Fibroblast of gingiva (primary cell): ENCODE results near the gene GMDS.

Experiments used
- DNase-seq: peaks from one replicate; pipeline ENCODE4 v3.0.0-alpha.2; 2011; ENCODE audit warnings: low read depth

The GMDS gene

GRCh38 chr6:2245103-2245876 lies at the start of gene GMDS:
TSS of gene GMDS (minus strand) at chr6:2245605.
- DNase-seq = peak; percentile 88

DNA sequence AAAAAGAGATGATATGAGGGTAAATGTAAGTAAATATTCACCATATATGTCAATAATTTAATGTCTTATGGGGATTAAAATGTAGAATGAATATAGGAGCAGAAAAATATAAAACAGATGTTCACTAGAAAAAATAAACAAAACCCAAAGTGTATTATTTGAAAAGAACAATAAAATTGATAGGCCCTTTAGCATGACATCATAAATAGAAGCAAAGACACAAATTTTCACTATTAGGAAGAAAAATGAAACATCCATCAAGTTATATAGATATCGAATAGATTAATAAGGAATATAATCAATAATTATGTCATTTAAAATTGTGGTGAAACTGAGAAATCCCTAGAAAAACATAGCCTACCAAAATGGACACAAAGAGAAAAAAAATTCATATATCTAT lies 40.1 kb upstream of the GMDS start:
- DNase-seq = no peak

- no peak for DNase-seq
These were observed 30.5 kb upstream of the GMDS start for GRCh38 chr6:2275892-2276242.

DNA sequence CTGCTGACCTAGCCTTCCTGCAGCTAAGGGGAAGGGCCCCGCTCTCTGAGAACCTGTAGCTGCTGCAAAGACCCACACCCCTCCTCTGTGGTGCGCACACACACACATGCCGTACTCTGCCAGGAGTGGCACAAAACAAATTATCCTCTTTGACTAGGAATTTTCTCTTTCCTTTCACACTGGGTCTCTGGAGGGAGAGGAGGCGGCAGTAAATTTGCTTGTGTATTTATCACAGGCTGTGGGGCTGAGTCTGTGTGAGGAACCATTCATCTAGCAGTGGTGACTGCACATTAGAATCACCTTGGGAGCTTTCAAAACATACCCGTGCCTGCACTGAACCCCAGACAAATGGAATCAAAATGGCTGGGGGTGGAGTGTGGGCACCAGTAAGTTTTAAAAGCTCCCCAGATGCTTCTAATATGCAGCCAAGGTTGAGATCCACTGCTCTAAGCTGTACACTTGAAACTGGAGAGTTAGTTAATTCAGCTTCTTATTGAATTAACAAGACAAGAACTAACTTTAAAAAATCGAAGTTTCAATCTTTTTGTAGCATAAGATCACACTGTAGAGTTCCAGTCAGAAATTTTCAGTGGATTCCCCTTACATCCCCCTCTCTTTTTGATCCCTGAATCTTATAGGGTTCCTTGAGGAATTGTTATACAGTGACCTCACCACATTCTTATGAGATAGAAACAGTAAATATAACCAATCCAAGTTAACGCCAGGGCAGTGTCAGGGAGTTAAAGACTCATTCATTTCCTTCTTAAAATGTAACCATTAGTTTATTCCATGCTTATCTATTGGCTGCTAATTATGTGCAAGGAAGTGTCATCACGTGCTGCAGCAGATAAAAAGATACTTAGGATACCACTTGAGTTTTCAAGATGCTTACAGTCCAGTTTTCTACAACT lies 29.8 kb upstream of the GMDS start:
- no peak for DNase-seq

- DNase-seq = no peak
These were observed 27.3 kb upstream of the GMDS start for GRCh38 chr6:2272696-2273095.

- DNase-seq = no peak
These were observed 24.6 kb upstream of the GMDS start for GRCh38 chr6:2270054-2270453.

DNA sequence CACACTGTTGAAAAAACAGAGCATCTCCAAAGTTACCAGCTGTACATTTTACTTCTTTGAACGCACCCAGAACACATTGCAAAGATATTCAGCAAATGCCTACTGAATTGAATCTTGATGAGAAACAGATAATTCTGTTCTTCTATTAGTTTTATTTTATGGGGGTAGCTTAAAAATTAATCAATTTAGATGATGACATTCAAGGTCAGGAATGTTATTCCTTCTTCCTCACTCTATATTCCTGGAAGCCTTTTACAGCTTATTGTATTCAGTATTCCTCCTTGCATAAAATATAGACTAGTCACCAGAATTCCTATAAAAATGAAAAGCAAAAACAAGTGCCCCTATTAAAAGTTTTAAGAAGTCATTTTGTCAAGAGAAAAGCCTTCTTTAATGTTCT lies 21.4 kb upstream of the GMDS start:
- DNase-seq = no peak

GRCh38 chr6:2266031-2266795 lies 20.8 kb upstream of the GMDS start:
- DNase-seq = no peak

DNA sequence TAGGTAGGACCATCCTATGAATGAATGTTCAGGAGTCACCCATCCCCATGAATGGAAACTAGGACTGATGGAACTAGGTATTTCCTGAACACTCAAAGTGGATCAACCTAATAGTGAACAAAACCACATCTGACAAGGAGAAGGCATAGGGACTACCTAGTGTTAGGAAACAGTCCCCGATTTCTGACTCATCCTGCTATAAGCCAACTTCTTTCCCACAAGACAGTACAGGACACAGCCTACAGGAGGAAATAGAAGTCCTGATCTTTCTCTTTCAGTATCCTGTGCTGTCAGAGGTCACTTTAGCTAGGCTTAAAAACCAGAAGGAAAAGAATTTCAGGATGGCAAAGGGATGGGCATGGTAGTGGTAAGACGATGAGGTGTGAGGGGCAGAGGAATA lies 19.5 kb upstream of the GMDS start:
- peak; percentile 26 for DNase-seq

DNA sequence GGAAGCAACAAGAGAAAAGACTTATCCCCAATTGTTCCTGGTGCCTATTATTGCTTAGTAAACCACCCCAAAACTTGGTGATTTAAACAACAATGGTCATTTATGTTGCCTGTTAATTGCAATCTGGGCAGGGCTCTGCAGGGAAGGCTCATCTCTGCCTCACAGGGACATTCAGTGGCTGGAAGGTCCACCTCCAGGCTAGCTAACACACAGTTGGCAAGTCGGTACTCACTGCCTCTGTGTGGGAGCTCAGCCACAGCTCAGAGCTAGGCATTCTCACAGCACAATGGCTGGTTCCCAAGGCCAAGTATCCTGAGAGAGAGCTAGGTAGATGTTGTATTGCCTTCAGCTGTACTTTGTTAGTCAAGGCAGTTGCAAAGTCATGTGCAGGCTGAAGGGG lies 18.5 kb upstream of the GMDS start:
- DNase-seq = no peak

DNA sequence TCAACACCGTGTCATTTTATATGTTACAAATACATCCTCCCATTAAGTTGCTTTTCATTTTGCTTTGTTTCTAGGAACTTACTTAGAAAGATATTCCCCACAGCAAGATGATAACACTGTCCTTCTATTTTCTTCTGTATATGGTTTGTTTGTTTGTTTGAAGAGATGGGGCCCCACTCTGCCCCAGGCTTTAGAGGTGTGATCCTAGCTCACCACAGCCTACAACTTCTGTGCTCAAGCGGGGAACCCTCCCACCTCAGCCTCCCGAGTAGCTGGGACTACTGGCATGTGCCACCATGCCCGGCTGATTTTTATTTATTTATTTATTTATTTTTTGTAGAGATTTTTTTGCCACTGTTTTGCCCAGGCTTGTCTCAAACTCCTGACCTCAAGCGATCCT lies 14.2 kb upstream of the GMDS start:
- DNase-seq = no peak

GRCh38 chr6:2259002-2259494 lies 13.6 kb upstream of the GMDS start:
- DNase-seq = no peak

GRCh38 chr6:2258112-2258511 lies 12.7 kb upstream of the GMDS start:
- no peak for DNase-seq

DNA sequence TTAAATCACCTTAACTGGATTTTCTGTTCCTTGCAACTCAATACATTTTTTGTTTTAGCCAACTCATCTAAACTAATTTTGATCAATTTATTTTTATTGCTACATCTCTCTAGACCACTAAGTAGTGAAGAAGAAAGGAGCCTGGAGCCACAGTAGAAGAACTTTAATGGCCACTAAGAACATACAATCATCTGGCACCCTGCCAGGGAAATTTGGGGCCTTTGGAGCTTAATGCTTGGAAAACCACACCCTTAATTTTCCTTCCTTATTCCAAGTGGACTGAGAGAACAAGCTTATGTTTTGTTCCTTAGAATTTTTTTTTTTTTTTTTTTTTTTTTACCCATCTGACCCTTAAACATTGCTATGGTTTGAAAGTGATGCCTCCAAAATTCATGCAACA lies 12.0 kb upstream of the GMDS start:
- DNase-seq = no peak

- no peak for DNase-seq
These were observed 9.3 kb upstream of the GMDS start for GRCh38 chr6:2254747-2255146.

DNA sequence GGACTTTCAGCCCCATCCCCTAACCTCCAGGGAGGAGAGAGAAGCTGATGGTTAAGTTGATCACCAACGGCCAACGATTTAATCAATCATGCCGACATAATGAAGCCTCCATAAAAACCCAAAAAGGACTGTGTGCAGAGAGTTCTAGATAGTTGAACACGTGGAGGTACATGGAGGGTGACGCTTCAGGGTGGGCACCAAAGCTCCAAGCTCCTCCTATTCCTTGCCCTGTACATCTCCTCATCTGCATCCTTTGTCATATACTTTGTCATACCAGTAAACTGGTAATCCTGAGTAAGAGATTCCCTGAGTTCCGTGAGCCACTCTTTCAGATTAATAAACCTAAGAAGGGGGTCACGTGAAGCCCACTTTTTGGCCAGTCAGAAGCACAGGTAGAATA lies 3.7 kb upstream of the GMDS start:
- no peak for DNase-seq

- DNase-seq = no peak
These were observed 2.3 kb upstream of the GMDS start for GRCh38 chr6:2247664-2248063.

DNA sequence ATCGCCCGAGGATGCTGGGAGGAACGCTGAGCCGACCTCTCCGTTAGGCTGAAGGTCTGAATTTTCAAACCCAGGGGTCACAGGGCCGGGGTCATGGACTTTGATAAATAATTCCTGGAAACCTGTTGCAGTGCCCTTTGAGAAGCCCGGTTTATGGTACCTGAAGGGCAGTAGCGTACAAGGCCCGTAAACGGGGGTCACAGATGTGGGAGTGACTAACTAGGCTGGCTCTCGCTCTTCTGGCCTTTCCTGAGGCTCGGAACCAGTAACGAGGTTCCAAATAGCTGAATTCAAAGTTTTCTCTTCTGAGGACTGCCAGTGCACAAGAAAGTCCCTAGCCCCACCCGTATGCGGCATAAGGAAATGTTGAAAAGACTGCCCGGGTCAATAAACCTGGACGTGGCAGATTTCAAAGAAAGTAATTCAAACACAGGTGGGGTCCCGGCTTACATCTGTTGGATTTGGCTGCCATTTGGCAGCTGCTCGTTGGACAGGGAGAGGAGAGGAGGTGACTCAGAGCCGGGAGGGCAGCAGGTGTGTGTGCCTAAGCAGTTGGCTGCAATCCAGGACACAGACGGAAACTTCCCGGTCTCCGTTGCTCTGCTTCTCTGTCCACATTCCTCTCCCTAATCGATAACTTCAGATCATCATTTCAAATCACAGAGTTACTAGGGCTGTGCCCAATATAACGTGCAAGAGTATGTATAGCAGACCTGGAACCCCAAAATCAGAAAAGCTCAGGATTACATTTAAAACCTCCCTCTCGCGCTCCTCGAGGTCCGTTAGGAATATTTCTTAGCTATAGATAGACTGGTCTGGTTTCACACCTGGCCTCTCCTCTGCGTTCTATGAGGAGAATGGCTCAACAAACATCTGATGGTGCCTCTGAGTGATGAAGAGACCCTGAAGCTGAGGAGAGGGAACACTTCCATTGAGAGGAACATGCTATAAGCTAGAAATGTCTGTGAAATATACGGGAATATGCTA lies 765 bp upstream of the GMDS start:
- DNase-seq = peak; percentile 35

DNA sequence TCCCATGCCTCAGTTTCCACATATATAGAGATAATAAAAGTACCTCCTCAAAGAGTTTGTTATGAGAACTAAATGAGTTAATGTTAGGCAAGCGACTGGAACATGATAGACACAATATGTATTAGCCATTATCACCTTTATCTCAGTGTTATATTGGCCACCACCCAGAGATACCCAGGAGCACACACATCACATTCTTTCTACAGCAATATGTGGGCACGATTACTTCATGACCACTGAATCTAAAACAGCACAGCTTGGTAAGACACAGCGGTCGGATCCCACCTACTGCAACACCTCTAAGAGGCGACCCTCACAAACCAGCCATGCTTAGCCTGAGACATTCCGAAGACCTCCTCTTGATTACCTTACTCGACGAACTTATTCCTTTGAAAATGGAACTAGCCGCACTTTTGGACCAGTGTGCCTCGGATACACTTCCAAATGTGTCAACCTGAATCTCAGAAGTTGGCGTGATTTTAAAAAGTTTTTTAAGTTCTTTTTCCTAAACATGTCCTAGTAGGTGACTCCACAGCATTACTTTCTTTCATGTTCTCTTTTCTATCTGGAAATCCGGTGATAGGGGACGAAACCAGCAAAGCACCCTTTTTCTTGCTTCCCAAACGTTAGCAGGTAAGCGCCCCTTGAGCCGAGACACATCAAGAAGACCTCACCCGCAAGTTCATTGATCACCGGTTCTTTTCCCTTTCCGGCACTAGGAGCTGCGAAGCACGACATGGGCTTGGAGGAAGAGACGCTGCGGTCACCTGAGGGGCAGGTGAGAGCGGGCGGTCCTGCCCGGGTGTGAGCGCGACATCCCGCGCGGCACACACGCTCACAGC lies 923 bp downstream of the GMDS start:
- DNase-seq = no peak

GRCh38 chr6:2242311-2242710 lies 3.1 kb downstream of the GMDS start:
- DNase-seq = no peak
